CD4-positive, alpha-beta T cell treated with Interleukin-4 for 4 hours (primary cell): Measurements from ENCODE around the gene OR6V1.
"Not testable (repeated sequence)": the region's sequence is repeated elsewhere in the genome, so short reads cannot be mapped to it uniquely, and the experiment has no call there.

Experiments
- DNase-seq: peaks from one replicate; pipeline ENCODE4 v3.0.0-alpha.2; 2020

OR6V1 gene

DNA sequence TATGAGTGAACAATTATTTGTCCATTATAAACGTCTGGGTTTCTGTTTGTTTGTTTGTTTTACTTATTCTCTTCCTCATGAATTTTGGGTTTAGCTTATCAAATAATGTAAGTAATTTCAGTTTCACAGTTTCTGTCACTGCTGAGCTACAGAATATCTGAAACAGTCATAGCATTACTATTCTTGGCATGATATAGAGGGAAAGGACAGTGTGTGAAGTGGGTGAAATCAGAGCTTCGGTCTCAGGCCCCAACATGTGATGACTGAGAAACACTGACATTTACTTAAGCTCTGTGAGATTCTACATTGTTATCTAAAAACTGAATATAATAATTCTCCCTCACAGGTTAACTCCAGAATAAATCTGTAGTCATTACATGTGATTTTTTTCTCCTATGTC lies 8.8 kb upstream of the OR6V1 start:
- no peak for DNase-seq

DNA sequence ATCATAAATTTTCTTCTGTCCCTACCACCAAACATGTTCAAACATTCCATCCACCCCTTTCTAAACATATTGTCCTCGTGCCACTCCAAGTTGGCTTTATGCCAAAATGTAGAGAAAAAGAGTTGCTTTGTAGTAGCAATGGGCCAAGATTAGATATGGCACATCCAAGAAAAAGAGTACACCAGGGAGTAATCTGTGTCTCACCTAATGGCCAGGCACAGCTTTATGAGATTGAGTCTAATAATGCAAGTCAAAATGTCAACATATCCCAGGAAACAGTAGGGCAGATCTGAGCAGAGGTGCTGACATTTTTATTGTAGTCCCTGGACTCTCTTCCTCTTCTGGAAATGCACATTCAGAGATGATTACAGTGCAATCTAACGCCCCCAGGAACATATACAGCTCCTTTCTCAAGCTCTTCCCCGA lies 5.7 kb upstream of the OR6V1 start:
- no peak for DNase-seq

DNA sequence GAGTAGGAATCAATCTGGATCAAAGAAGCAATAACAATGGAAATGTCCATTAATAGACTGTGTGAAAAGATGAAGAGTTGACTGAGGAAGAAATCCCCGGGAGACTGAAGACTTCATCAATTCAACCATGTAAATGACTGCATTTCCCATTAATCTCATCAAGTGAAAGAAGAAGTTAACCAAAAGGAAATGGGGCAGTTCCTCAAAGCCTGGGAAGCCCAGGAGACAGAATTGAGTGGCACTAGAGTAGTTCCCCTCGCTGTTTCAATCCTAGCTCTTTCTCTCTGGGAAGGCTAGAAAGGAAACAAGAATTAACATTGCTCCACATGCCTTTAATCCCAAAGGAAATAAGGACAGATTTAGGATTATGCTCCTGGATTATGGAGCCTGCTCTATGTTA lies 4.8 kb upstream of the OR6V1 start:
- no peak for DNase-seq

GRCh38 chr7:143048827-143049226 lies 3.3 kb upstream of the OR6V1 start:
- no peak for DNase-seq

- no peak for DNase-seq
Measured at GRCh38 chr7:143049362-143049761, 2.8 kb upstream of the OR6V1 start.

DNA sequence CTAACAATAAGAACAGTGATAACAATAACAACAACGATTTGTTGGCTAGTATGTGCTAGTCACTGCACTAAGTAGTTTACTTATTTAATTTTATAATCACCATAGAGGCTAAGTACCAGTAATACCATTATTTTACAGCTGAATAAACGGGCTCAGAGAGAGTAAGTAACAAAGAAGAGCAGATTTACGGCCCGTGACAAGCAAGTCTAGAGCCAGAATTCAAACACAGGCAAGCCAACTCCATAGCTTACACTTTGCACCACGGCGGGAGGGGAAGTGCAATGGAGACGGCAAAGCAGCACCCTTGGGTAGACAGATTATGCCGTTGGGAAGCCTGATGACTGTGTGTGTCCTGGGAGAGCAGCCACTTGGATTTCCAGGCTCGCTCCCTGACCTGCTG lies 1.2 kb upstream of the OR6V1 start:
- DNase-seq, result no peak

DNA sequence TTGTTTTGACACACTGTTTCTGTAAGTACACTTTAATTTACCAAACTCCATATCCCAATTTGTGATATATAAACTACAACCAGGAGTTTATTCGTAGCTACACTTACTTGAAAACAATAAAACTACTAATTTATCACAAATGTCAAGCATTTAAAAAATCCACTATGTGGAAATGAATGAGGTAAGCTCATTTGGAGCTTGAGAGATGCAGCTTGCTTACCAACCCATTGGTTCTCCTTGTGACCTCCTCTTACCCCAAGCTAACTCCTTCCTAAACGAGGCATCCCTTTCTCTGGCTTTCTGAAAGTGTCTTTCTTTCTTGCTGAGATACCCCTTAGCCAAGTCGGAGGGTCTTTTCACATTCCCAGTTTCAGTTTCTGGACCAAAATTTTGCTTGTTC lies 2.5 kb downstream of the OR6V1 start:
- DNase-seq, result no peak

GRCh38 chr7:143055754-143056153 lies 3.6 kb downstream of the OR6V1 start:
- no peak for DNase-seq

GRCh38 chr7:143063741-143064140 lies 11.6 kb downstream of the OR6V1 start:
- no peak for DNase-seq

GRCh38 chr7:143068446-143068845 lies 16.3 kb downstream of the OR6V1 start:
- no peak for DNase-seq

DNA sequence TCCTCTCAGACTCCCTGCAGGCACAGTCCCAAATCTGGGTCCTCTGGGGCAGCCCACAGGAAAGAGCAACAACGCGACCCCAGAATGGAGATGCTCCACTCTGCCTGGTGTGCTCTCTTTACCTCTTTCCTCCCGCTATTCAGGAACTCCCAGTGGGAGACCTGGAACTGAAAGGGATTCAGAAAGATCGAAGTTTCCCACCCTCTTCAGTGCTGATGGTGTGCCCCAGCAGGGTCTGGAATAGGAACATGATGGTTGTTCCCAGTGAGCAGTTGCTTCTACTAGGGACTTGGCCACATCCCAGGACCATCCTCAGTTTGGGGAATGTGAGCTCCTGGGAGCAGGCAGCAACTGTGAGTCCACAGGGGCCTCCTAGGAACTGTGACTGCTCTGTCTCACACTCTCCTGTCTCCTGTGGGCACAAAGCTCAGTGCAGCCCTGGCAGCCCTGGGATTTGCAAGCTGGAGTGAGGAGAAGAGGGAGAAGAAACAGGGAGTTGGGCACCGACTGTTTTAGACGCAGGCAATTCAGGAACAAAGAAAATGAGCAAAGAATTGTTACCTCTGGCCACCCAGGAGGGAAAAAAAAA lies 17.9 kb downstream of the OR6V1 start:
- no peak for DNase-seq

DNA sequence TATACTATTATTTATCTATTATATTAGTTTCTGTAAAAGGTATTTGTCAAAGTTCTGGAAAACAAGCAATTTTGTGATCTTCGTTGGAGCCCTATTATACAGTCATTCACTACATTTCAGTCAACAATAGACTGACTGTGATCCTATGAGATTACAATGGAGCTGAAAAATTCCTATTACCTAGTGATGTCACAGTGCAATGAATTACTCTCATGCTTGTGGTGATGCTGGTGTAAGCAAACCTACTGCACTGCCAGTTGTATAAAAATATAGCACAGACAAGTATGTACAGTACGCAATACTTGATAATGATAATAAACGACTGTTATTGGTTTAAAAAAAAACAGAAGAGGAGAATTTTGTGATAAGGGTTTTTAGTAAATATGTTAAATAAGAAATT lies 21.4 kb downstream of the OR6V1 start:
- DNase-seq, result no peak

DNA sequence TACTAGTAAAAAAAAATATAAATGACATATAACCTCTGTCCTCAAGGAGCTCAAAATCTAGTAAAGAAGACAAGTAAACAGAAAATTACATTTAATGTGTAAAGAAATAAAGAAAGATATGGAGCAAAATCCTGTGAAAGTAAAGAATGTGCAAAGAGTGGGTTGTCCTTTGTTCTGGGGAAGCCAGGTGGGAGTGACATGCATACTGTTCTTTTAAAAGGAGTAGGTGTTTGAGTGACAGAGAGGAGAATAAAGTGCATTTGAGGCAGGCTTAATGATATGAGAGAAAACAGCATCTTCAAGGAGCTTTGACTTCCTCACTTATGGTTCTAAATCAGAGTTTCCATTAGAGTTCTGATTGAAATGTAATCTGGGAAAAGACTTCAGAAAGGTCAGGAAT lies 22.0 kb downstream of the OR6V1 start:
- no peak for DNase-seq

DNA sequence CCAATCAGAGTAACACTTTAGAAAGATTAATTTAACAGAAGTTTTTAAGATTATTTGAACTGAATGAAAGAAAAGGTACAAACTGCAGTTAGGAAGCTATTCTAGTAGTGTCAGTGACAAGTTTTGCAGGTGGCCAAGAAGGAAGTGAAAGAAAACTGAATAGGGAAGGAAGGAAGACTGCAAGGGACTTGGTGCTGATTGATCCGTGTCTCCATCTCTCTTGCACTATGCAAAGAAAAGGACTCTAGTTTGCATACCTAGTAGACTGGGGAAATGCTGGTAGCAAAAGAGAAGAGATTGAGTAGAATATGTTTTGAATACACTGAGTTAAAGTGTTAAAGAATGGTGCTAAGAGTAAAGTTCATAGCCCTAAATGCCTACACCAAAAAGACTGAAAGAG lies 33.0 kb downstream of the OR6V1 start:
- DNase-seq, result no peak

GRCh38 chr7:143085610-143086009 lies 33.5 kb downstream of the OR6V1 start:
- not testable (repeated sequence) for DNase-seq

DNA sequence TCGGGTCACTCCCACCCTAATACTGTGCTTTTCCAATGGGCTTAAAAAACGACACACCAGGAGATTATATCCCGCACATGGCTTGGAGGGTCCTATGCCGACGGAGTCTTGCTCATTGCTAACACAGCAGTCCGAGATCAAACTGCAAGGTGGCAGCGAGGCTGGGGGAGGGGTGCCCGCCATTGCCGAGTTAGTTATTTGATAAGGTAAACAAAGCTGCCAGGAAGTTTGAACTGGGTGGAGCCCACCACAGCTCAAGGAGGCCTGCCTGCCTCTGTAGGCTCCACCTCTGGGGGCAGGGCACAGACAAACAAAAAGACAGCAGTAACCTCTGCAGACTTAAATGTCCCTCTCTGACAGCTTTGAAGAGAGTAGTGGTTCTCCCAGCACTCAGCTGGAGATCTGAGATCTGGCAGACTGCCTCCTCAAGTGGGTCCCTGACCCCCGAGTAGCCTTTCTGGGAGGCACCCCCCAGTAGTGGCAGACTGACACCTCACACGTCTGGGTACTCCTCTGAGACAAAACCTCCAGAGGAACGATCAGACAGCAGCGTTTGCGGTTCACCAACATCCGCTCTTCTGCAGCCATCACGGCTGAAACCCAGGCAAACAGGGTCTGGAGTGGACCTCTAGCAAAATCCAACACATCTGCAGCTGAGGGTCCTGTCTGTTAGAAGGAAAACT lies 36.5 kb downstream of the OR6V1 start:
- DNase-seq, result not testable (repeated sequence)

- no peak for DNase-seq
Measured at GRCh38 chr7:143096146-143096545, 44.0 kb downstream of the OR6V1 start.

- DNase-seq, result not testable (repeated sequence)
Measured at GRCh38 chr7:143099579-143099978, 47.4 kb downstream of the OR6V1 start.
